Hepatocyte (in vitro differentiated cells): ENCODE measurements around the gene FRAS1. TPM values are rescaled to one million over a fixed set of nuclear protein-coding genes. Genes with fewer than 3 reads are reported as not detected.

Experiments
- DNase-seq: peaks from one replicate; pipeline ENCODE4 v3.0.0-alpha.2; 2016; ENCODE audit warnings: low spot score
- H2AFZ ChIP-seq: fragments of 200-600 bp; sonication (generic); 2 replicates; pipeline ENCODE4 v1.6.0; 2016; ENCODE audit warnings: antibody characterized with exemption, mild to moderate bottlenecking
- H3K27ac ChIP-seq: fragments of 200-600 bp; sonication (generic); 2 replicates; pipeline ENCODE4 v1.5.1; 2016; ENCODE audit warnings: mild to moderate bottlenecking
- H3K27me3 ChIP-seq: fragments of 200-600 bp; sonication (generic); 2 replicates; pipeline ENCODE4 v1.6.1; 2016
- H3K36me3 ChIP-seq: fragments of 200-600 bp; sonication (generic); replicated peaks from 2 replicates; pipeline ENCODE4 v1.5.1; 2016; ENCODE audit warnings: low read depth; ENCODE audit not compliant: insufficient read depth
- H3K4me1 ChIP-seq: fragments of 200-600 bp; sonication (generic); 2 replicates; pipeline ENCODE4 v1.5.1; 2016; ENCODE audit warnings: mild to moderate bottlenecking, moderate library complexity; ENCODE audit not compliant: insufficient read depth
- H3K4me2 ChIP-seq: fragments of 200-600 bp; sonication (generic); 2 replicates; pipeline ENCODE4 v1.6.0; 2016
- H3K4me3 ChIP-seq: fragments of 200-600 bp; sonication (generic); 2 replicates; pipeline ENCODE4 v1.5.1; 2016; ENCODE audit warnings: mild to moderate bottlenecking
- H3K79me2 ChIP-seq: fragments of 200-600 bp; sonication (generic); 2 replicates; pipeline ENCODE4 v1.6.0; 2017; ENCODE audit warnings: mild to moderate bottlenecking
- H3K9me2 ChIP-seq: fragments of 200-600 bp; sonication (generic); replicated peaks from 2 replicates; pipeline ENCODE4 v1.6.0; 2017; ENCODE audit warnings: mild to moderate bottlenecking; ENCODE audit not compliant: insufficient read depth
- H3K9me3 ChIP-seq: fragments of 200-600 bp; sonication (generic); 2 replicates; pipeline ENCODE4 v1.5.1; 2016; ENCODE audit warnings: low read depth, mild to moderate bottlenecking
- H4K20me1 ChIP-seq: fragments of 200-600 bp; sonication (generic); 2 replicates; pipeline ENCODE4 v1.6.0; 2016; ENCODE audit warnings: mild to moderate bottlenecking; ENCODE audit not compliant: insufficient read depth, poor library complexity, severe bottlenecking
- EZH2 ChIP-seq: fragments of 200-600 bp; sonication (generic); IDR thresholded peaks from 2 replicates; pipeline ENCODE4 v1.6.1; 2016; ENCODE audit warnings: antibody characterized with exemption, mild to moderate bottlenecking, borderline replicate concordance
- EZH2phosphoT487 ChIP-seq: fragments of 200-600 bp; sonication (generic); IDR thresholded peaks from one replicate; pipeline ENCODE4 v1.6.1; 2018; ENCODE audit warnings: antibody characterized with exemption, mild to moderate bottlenecking, low read depth, moderate library complexity; ENCODE audit not compliant: unreplicated experiment, severe bottlenecking
- whole genome bisulfite sequencing: methylation state at CpG from one replicate; pipeline ENCODE4 v1.1.6; 2016; ENCODE audit warnings: low lambda C conversion rate; ENCODE audit errors: missing lambda C conversion rate; 5-methylcytosine and 5-hydroxymethylcytosine counted together
- polyA plus RNA-seq: library from polyadenylated mRNA; unstranded; fragments of >200 nt; fragmentation: Nextera tagmentation; extraction: Ambion mirVana; gene quantifications from 2 replicates; pipeline ENCODE4 v1.2.1, GENCODE V29; 2016
- total RNA-seq: library from RNA; depleted of rRNA; stranded (reverse); fragments of >200 nt; gene quantifications from 2 replicates; pipeline ENCODE4 v1.2.3, GENCODE V29; 2014
- TF ChIP-seq, protein P1 (sequence below): fragments of 200-600 bp; sonication (generic); IDR thresholded peaks from 2 replicates; pipeline ENCODE4 v1.5.1; 2016; ENCODE audit warnings: antibody characterized with exemption, mild to moderate bottlenecking; ENCODE audit not compliant: poor library complexity

The FRAS1 gene
- total and polyA plus RNA-seq, 2 experiments from 2014 or later: 9.3 to 38.5 TPM

DNA sequence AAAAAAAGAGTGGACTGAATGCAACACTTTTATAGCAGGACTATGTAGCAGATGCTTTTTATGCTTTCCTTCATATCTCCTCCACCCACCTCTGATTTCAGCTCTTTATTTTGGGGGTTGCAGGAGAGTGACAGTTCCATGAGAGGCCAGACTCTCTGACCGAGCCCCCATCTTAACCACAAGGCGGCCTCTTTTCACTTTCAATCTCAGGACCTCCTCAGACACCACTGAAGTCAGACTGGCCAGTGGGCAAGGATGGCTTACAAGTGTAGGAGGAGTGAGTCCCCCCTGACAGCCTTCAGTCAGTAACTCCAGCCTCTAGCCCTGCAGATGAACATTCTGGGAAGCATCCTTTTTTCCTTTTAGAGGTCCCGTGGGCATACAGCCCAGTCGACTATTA, 140.8 kb downstream of the FRAS1 start:
- no peaks in the 10 kb centered on the region for H3K4me1 ChIP-seq
- no peak overlapping the region for H3K4me2 ChIP-seq
- no peaks in the 10 kb centered on the region for H3K9me3 ChIP-seq
- H3K27ac ChIP-seq: no peak overlapping the region
- no peak overlapping the region for H3K4me3 ChIP-seq
- DNase-seq: no peak
- H3K27me3 ChIP-seq: no peaks in the 10 kb centered on the region
- peaks cover 15% of the 10 kb centered on the region for H3K79me2 ChIP-seq
- TF ChIP-seq EZH2phosphoT487 (no peak), EZH2 (no peak)
- TF ChIP-seq, protein P1, sequence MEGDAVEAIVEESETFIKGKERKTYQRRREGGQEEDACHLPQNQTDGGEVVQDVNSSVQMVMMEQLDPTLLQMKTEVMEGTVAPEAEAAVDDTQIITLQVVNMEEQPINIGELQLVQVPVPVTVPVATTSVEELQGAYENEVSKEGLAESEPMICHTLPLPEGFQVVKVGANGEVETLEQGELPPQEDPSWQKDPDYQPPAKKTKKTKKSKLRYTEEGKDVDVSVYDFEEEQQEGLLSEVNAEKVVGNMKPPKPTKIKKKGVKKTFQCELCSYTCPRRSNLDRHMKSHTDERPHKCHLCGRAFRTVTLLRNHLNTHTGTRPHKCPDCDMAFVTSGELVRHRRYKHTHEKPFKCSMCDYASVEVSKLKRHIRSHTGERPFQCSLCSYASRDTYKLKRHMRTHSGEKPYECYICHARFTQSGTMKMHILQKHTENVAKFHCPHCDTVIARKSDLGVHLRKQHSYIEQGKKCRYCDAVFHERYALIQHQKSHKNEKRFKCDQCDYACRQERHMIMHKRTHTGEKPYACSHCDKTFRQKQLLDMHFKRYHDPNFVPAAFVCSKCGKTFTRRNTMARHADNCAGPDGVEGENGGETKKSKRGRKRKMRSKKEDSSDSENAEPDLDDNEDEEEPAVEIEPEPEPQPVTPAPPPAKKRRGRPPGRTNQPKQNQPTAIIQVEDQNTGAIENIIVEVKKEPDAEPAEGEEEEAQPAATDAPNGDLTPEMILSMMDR: no peak
- no peaks in the 10 kb centered on the region for H3K9me2 ChIP-seq
- 84% methylated on average over 4 of the region's 4 CpGs for WGBS
- no peak overlapping the region for H2AFZ ChIP-seq
- H3K36me3 ChIP-seq: no peaks in the 10 kb centered on the region
- no peaks in the 10 kb centered on the region for H4K20me1 ChIP-seq

DNA sequence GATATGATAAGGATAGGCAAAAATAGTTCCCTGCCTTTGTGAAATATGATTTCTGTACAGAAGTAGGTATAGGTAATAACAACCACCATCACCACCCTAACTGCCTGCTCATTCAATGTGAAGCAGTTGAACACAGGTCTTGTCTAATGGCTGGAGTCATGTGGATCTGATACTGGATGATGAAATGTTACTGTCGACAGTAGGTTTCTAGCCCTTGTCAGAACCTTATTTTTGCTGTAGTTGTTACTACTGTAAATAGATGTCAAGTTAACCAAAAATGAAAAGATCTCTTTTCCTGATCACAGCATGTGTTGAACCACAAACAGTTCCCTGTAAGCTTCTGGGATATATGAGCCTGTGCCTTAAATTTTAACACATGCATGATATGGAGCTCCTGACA, 142.9 kb downstream of the FRAS1 start:
- no peak overlapping the region for H2AFZ ChIP-seq
- no peaks in the 10 kb centered on the region for H3K36me3 ChIP-seq
- peaks cover 19% of the 10 kb centered on the region for H3K79me2 ChIP-seq
- TF ChIP-seq EZH2phosphoT487: no peak
- TF ChIP-seq, protein P1: no peak
- TF ChIP-seq EZH2: no peak
- no peaks in the 10 kb centered on the region for H3K27me3 ChIP-seq
- no peaks in the 10 kb centered on the region for H3K4me1 ChIP-seq
- 92% methylated on average over 1 of the region's 1 CpG for WGBS
- no peaks in the 10 kb centered on the region for H3K9me3 ChIP-seq
- no peak for DNase-seq
- no peak overlapping the region for H3K4me3 ChIP-seq
- H4K20me1 ChIP-seq: no peaks in the 10 kb centered on the region
- H3K9me2 ChIP-seq: no peaks in the 10 kb centered on the region
- no peak overlapping the region for H3K4me2 ChIP-seq
- H3K27ac ChIP-seq: no peak overlapping the region

DNA sequence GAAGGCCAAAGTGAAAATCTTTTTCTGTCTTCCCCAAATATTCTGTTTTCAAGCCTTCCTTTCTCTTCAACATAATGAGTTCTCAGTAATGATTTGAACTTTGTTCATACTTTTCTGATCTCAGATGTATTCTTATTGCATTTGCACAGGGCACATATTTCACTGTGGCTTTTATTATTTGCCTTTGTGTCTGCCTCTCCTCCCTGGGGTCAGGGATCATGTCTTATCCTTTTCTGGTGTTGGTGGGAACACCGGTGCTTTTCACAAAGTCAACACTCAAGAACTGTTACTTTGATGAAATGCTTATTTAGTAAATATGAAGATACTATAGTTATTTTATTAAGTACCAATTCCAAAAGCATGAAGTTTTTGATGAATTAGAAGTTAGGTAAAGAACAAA, 143.8 kb downstream of the FRAS1 start:
- DNase-seq: no peak
- no peaks in the 10 kb centered on the region for H3K27me3 ChIP-seq
- H3K4me1 ChIP-seq: no peaks in the 10 kb centered on the region
- H4K20me1 ChIP-seq: no peaks in the 10 kb centered on the region
- no peaks in the 10 kb centered on the region for H3K9me2 ChIP-seq
- no peak overlapping the region for H3K4me2 ChIP-seq
- no peak overlapping the region for H3K4me3 ChIP-seq
- no peaks in the 10 kb centered on the region for H3K36me3 ChIP-seq
- TF ChIP-seq EZH2 (no peak), EZH2phosphoT487 (no peak)
- TF ChIP-seq, protein P1: no peak
- 54% methylated on average over 1 of the region's 1 CpG for WGBS
- H3K79me2 ChIP-seq: peaks cover 19% of the 10 kb centered on the region
- no peak overlapping the region for H3K27ac ChIP-seq
- no peak overlapping the region for H2AFZ ChIP-seq
- H3K9me3 ChIP-seq: no peaks in the 10 kb centered on the region

DNA sequence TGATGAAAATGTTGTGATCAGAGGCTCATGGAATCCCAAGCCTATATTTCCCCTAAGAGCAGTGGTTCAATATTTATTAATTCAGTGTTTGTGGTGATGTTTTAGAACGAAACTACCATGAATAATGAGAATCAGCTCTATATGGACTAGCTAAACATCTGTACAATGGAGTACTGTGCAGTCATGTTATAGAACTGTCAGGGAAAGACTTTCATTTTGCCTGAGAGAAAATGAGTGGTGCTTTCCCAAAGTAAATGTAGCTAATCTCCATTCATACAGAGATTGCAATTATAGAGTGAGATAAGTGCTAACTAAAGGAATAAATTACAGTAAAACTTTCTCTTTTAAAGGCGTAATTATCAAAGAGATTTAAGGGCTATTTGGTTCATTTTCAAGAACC, 147.1 kb downstream of the FRAS1 start:
- H3K4me2 ChIP-seq: no peak overlapping the region
- no peaks in the 10 kb centered on the region for H3K9me2 ChIP-seq
- WGBS: 47% methylated on average over 2 of the region's 2 CpGs
- peaks cover 7% of the 10 kb centered on the region for H3K79me2 ChIP-seq
- H3K27ac ChIP-seq: no peak overlapping the region
- no peak overlapping the region for H3K4me3 ChIP-seq
- H2AFZ ChIP-seq: no peak overlapping the region
- DNase-seq: no peak
- H3K4me1 ChIP-seq: no peaks in the 10 kb centered on the region
- H3K27me3 ChIP-seq: no peaks in the 10 kb centered on the region
- no peaks in the 10 kb centered on the region for H4K20me1 ChIP-seq
- no peaks in the 10 kb centered on the region for H3K36me3 ChIP-seq
- no peaks in the 10 kb centered on the region for H3K9me3 ChIP-seq
- no peak for TF ChIP-seq EZH2phosphoT487
- TF ChIP-seq, protein P1: no peak
